Naive B cell (primary cell): ENCODE data around the gene NPNT. TPM values are rescaled to one million over a fixed set of nuclear protein-coding genes. Genes with fewer than 3 reads are reported as not detected.

Source experiments
- ATAC-seq, 2 donors: fragments of 150-1000 bp; cut with Tn5 transposase; 2 replicates each; pipeline ENCODE4 v1.10.0; 2021; ENCODE audit warnings: low read depth in 2 of 2, mild to moderate bottlenecking in 2 of 2, moderate library complexity in 2 of 2
- DNase-seq: peaks from one replicate; pipeline ENCODE4 v3.0.0; 2022
- H3K27ac Mint-ChIP-seq, 6 donors: one replicate each; pipeline ENCODE4 v1.8.0; 2020 to 2022; ENCODE audit warnings: mild to moderate bottlenecking in 6 of 6, mixed read lengths in 6 of 6, moderate library complexity in 5 of 6, inconsistent platforms in 2 of 6
- H3K27me3 Mint-ChIP-seq, 3 donors: one replicate each; pipeline ENCODE4 v1.8.0; 2021 to 2022; ENCODE audit warnings: mixed read lengths in 3 of 3, mild to moderate bottlenecking in 1 of 3
- H3K36me3 Mint-ChIP-seq, 2 donors: one replicate each; pipeline ENCODE4 v1.8.0; 2020 to 2022; ENCODE audit warnings: mixed read lengths in 2 of 2, inconsistent platforms in 1 of 2, mild to moderate bottlenecking in 1 of 2
- H3K4me1 Mint-ChIP-seq, 3 donors: one replicate each; pipeline ENCODE4 v1.8.0; 2020 to 2022; ENCODE audit warnings: mixed read lengths in 3 of 3, inconsistent platforms in 1 of 3, mild to moderate bottlenecking in 1 of 3, moderate library complexity in 1 of 3
- H3K4me3 Mint-ChIP-seq, 8 donors: one replicate each; pipeline ENCODE4 v1.8.0; 2020 to 2022; ENCODE audit warnings: mild to moderate bottlenecking in 8 of 8, mixed read lengths in 8 of 8, moderate library complexity in 8 of 8, inconsistent platforms in 2 of 8
- H3K9me3 Mint-ChIP-seq, 7 donors: one replicate each; pipeline ENCODE4 v1.8.0; 2020 to 2022; ENCODE audit warnings: mixed read lengths in 7 of 7, mild to moderate bottlenecking in 5 of 7, inconsistent platforms in 2 of 7, moderate library complexity in 1 of 7
- polyA plus RNA-seq, 6 donors: library from polyadenylated mRNA; unstranded; fragments of 300-500 nt; fragmentation: Illumina TruSeq; gene quantifications; one replicate each; pipeline ENCODE4 v1.2.3, GENCODE V29; 2021; ENCODE audit warnings: low read depth in 6 of 6

The NPNT gene
- polyA plus RNA-seq, 6 donors from 2014 or later, result not detected

DNA sequence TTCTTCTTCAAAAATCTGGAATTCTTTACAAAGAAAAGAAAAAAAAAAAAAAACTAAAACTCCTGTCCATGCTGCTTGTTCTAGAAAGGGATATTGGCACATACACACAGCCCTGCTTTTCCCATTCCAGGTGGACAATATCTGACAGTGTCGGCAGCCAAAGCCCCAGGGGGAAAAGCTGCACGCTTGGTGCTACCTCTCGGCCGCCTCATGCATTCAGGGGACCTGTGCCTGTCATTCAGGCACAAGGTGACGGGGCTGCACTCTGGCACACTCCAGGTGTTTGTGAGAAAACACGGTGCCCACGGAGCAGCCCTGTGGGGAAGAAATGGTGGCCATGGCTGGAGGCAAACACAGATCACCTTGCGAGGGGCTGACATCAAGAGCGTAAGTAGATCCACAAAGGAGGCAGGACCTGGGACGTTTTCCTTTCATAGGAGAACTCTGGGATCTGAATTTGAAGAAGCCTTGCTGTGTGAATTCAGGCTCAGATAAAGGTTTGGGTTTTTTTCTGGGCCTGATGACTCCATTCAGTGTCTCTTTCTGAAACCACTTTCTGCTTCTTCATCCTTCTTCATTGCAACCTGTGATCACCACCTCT lies 71.9 kb downstream of the NPNT start:
- peak overlapping the region in 1 of 8 donors; percentile 16 for H3K4me3 Mint-ChIP-seq
- no peak for DNase-seq

DNA sequence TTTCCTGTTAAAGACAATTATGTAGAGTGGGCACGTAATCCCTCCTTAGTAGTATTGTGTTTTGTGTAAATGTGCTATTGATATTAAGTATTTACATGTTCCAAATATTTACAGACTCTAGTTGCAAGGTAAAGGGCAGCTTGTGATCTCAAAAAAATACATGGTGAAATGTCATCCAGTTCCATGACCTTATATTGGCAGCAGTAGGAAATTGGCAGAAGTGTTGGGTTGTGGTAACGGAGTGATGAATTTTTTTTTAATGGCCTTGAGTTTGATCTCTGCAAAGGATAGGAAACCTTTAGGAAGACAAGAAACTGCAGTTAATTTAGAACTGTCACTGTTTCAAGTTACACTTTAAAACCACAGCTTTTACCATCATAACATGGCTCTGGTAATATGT lies 74.3 kb downstream of the NPNT start:
- H3K27me3 Mint-ChIP-seq, result peaks cover 0 to 5% (median 5%) of the 10 kb centered on the region in 3 donors
- no peak for DNase-seq
- no peak for ATAC-seq
- H3K4me3 Mint-ChIP-seq, result no peak overlapping the region
- H3K36me3 Mint-ChIP-seq, result no peaks in the 10 kb centered on the region
- H3K27ac Mint-ChIP-seq, result no peak overlapping the region
- H3K4me1 Mint-ChIP-seq, result no peaks in the 10 kb centered on the region
- peaks cover 0 to 6% (median 0%) of the 10 kb centered on the region in 7 donors for H3K9me3 Mint-ChIP-seq

More for the DNA sequence above, 71.9 kb downstream of the NPNT start:
- Mint-ChIP-seq H3K36me3 (no peaks in the 10 kb centered on the region), H3K27me3 (peaks cover 0 to 5% (median 4%) of the 10 kb centered on the region in 3 donors), H3K4me1 (no peaks in the 10 kb centered on the region), H3K27ac (no peak overlapping the region), H3K9me3 (peaks cover 0 to 3% (median 0%) of the 10 kb centered on the region in 7 donors)
- no peak for ATAC-seq

DNA sequence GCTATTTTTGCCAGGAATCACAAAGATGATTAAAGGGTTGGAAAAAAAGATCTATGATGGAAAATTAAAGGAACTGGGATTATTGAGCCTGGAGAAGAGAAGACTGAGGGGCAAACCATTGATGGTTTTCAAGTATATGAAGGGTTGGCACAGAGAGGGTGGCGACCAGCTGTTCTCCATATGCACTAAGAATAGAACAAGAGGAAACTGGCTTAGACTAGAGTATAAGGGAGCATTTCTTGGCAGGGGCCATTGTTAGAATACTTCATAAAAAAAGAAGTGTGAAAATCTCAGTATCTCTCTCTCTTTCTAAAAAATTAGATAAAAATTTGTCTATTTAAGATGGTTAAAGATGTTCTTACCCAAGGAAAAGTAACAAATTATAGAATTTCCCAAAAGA lies 75.1 kb downstream of the NPNT start:
- Mint-ChIP-seq H3K4me3 (no peak overlapping the region), H3K9me3 (peaks cover 0 to 6% (median 0%) of the 10 kb centered on the region in 7 donors), H3K36me3 (no peaks in the 10 kb centered on the region), H3K27ac (no peak overlapping the region), H3K4me1 (no peaks in the 10 kb centered on the region), H3K27me3 (peaks cover 0 to 5% (median 5%) of the 10 kb centered on the region in 3 donors)
- ATAC-seq, result no peak
- DNase-seq, result no peak

DNA sequence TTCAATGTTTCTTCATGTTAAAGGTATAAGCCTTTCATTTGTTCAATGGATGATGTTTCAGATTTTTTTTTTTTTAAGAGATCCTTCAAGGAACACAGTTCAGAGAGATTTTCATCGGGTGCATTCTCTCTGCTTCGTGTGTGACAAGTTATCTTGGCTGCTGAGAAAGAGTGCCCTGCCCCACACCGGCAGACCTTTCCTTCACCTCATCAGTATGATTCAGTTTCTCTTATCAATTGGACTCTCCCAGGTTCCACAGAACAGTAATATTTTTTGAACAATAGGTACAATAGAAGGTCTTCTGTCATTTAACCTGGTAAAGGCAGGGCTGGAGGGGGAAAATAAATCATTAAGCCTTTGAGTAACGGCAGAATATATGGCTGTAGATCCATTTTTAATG lies 75.8 kb downstream of the NPNT start:
- Mint-ChIP-seq H3K36me3 (no peaks in the 10 kb centered on the region), H3K4me1 (no peaks in the 10 kb centered on the region), H3K9me3 (peaks cover 0 to 6% (median 0%) of the 10 kb centered on the region in 7 donors), H3K4me3 (no peak overlapping the region), H3K27ac (no peak overlapping the region), H3K27me3 (peaks cover 0 to 5% (median 5%) of the 10 kb centered on the region in 3 donors)
- DNase-seq, result no peak
- no peak for ATAC-seq

DNA sequence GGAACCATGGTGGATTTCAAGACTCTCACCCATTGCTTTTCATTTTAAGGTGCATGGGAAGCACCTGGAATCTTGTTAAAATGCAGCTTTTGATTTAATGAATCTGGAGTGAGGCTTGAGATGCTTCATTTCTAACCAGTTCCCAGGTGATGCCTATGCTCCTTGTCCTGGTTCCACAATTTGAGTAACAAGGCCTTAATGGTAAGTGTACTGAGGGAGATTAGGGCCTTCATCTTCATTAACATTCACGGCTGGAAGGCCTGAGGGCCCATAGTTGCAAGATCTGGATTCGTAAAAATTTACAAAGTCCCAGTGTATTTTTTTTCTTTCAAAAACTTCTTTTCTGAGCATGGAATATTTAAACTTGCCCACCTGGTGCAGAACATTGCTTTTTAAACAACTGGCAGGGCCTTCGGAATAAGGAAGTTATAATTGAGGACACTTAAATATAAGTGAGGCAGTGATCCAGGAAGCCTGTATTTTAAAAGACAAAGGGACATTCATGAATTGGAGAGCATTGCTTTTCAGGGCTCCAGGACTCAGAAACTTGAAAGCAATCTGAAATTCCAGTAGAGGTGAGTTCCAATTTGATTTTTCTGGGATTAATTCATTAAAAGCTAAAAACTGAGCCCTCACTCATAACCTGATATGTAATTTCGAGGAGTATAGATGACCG lies 77.8 kb downstream of the NPNT start:
- no peak for ATAC-seq
- Mint-ChIP-seq H3K27me3 (peaks cover 0 to 5% (median 5%) of the 10 kb centered on the region in 3 donors), H3K9me3 (peaks cover 0 to 6% (median 3%) of the 10 kb centered on the region in 7 donors), H3K27ac (no peak overlapping the region), H3K4me1 (no peaks in the 10 kb centered on the region), H3K36me3 (no peaks in the 10 kb centered on the region), H3K4me3 (no peak overlapping the region)
- DNase-seq, result no peak

DNA sequence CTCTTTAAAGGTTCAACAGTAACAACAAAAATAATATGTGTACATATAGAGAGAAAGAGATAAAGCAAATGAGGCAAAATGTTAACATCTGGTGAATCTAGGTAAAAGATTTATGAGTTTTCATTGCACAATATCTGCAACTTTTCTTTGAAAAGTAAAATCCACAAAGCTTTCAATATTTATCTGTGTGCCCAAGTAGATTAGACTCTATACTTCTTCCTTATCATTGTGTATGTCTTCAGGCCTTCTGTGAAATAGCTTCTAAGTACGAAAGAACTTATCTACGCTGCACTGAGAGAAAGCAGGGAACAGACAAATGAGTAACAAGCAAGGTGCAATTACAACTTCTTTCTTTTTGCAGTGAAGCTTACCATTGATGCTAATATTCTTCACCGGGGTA lies 81.6 kb downstream of the NPNT start:
- peaks cover 0 to 5% (median 2%) of the 10 kb centered on the region in 3 donors for H3K27me3 Mint-ChIP-seq
- ATAC-seq (no peak), DNase-seq (no peak)
- no peaks in the 10 kb centered on the region for H3K36me3 Mint-ChIP-seq
- peaks cover 0 to 14% (median 8%) of the 10 kb centered on the region in 7 donors for H3K9me3 Mint-ChIP-seq
- no peaks in the 10 kb centered on the region for H3K4me1 Mint-ChIP-seq
- no peak overlapping the region for H3K27ac Mint-ChIP-seq
- H3K4me3 Mint-ChIP-seq, result no peak overlapping the region

DNA sequence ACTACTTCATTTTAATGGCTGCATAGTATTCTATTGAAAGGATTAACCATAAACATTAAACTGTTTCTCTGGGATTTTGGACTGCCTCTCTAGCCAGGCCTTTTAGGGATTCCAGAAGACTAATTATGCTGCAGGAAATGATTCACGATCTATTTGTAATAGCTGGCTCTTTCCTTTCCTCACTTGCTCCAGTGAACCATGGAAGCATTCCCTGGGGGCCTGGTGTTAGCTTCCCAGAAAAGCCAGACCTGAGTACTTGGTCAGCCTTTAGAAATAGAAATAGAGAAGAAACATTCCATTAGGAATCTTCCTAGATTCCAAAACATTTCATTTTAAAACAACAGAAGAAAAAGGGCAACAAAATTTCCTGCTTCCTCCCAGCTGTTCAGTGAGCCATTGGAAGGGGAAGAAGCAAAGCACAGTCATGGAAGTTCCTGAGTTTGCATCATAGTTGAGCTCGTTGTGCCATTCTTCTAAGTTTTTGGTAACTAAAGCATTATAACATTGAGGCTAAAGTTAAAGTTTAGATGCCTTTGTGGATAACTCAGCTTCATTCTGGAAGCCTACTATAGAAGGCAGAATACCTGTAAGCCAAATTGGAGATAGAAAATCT lies 83.5 kb downstream of the NPNT start:
- no peak for ATAC-seq
- peaks cover 0 to 20% (median 11%) of the 10 kb centered on the region in 7 donors for H3K9me3 Mint-ChIP-seq
- H3K27ac Mint-ChIP-seq, result no peak overlapping the region

DNA sequence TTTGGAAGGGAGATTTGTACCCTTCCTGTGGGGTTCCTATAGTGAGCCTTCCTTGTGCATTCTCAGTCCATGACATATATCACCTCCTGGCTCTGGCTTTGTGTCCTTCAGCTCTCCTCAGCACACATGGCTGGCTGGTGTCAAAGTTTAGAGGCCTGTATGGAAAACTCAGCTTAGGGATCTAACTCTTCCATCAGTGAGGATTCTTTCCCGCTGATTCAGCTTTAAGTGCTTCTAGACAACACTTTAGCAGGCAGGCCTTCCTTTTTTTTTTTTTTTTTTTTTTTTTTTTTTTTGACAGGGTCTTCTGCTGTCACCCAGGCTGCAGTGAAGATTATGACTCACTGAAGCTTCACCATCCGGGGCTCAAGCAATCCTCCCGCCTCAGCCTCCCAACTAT lies 84.2 kb downstream of the NPNT start:
- Mint-ChIP-seq H3K27ac (no peak overlapping the region), H3K27me3 (peaks cover 0 to 6% (median 0%) of the 10 kb centered on the region in 3 donors), H3K9me3 (peaks cover 0 to 24% (median 12%) of the 10 kb centered on the region in 7 donors), H3K4me1 (no peaks in the 10 kb centered on the region), H3K36me3 (no peaks in the 10 kb centered on the region), H3K4me3 (no peak overlapping the region)
- no peak for DNase-seq
- no peak for ATAC-seq

More for the DNA sequence above, 83.5 kb downstream of the NPNT start:
- no peaks in the 10 kb centered on the region for H3K4me1 Mint-ChIP-seq
- no peak for DNase-seq
- no peaks in the 10 kb centered on the region for H3K36me3 Mint-ChIP-seq
- no peak overlapping the region for H3K4me3 Mint-ChIP-seq
- peaks cover 0 to 6% (median 0%) of the 10 kb centered on the region in 3 donors for H3K27me3 Mint-ChIP-seq

DNA sequence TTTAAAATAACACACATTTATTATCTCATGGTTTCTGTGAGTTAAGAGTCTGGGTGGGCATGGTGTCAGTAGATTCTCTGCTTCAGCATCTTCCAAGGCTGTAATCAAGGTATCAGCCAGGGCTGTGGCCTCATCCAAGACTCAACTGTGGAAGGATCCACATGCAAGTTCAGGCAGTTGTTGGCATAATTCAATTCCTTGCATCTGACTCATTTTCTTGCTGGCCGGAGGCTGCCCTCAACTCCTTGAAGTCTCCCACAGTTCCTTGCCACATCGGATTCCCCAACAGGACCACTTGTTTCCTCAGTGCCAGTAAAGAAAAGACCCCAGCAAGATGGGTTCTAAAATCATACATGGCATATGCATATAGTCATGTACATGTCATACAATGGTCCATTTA lies 93.4 kb downstream of the NPNT start:
- Mint-ChIP-seq H3K4me3 (no peak overlapping the region), H3K4me1 (no peaks in the 10 kb centered on the region), H3K27ac (no peak overlapping the region), H3K9me3 (peaks cover 0 to 8% (median 2%) of the 10 kb centered on the region in 7 donors), H3K36me3 (no peaks in the 10 kb centered on the region), H3K27me3 (peaks cover 0 to 8% (median 0%) of the 10 kb centered on the region in 3 donors)
- DNase-seq (no peak), ATAC-seq (no peak)

DNA sequence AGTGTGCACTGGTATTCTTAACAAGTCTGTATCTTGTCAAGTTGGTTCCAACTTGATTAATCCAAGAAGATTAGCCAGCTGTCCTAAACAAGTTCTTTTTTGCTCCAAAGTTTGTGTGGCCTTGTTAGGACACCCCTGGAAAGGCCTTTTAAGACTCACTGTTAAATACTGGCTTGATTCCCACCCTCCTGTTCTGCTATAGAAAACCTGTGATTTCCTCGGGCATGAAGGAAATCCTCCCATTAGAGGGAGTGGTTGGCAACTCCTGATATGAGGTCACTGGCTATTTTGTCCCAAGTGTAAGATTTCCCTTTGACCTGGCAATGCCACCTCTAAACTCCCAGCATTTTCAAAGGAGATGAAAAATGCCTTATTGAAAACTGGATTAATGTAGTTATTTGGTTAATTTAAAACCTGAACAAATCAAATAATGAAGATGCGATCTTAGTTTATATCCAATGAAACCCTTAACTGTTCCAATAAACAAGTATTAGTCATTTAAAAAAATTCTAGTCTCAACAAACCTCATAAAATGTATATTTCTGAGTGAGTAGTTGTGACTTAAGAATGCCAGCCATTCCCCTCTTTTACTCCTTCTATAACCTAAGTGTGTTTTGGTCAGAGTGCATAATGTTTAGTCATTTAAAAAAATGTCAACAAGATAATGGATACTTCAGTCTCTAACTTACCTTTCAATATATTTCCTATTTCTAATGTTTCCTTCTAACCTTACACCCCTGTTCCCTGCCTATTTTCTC lies 94.4 kb downstream of the NPNT start:
- DNase-seq, result no peak

DNA sequence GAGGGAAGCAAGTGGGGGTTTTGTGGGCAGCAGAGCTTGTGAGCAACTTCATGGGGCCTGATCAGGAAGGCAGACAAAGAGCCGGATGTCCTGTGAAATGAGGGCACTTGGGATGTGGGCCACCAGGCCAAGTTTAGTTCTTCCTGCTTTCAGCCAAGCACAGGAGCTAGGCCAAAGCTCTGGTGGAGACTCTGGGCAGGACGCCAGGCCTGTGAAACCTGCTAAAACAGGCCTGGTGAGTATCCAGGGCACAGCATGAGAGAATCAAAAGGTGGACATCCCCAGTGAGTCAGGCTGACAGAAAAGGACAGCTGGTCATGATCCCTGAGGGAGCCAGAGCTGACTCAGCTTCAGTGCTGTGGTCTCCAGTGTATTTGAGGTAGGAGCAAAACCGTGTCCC lies 95.7 kb downstream of the NPNT start:
- H3K36me3 Mint-ChIP-seq, result no peaks in the 10 kb centered on the region
- no peak for ATAC-seq
- H3K4me3 Mint-ChIP-seq, result no peak overlapping the region
- no peak overlapping the region for H3K27ac Mint-ChIP-seq
- no peaks in the 10 kb centered on the region for H3K4me1 Mint-ChIP-seq
- DNase-seq, result no peak
- peaks cover 0 to 5% (median 0%) of the 10 kb centered on the region in 7 donors for H3K9me3 Mint-ChIP-seq
- H3K27me3 Mint-ChIP-seq, result peaks cover 0 to 8% (median 0%) of the 10 kb centered on the region in 3 donors

More for the DNA sequence above, 94.4 kb downstream of the NPNT start:
- no peak for ATAC-seq
- no peaks in the 10 kb centered on the region for H3K36me3 Mint-ChIP-seq
- peaks cover 0 to 8% (median 0%) of the 10 kb centered on the region in 3 donors for H3K27me3 Mint-ChIP-seq
- H3K27ac Mint-ChIP-seq, result no peak overlapping the region
- H3K4me3 Mint-ChIP-seq, result no peak overlapping the region
- peaks cover 0 to 7% (median 0%) of the 10 kb centered on the region in 7 donors for H3K9me3 Mint-ChIP-seq
- H3K4me1 Mint-ChIP-seq, result no peaks in the 10 kb centered on the region

DNA sequence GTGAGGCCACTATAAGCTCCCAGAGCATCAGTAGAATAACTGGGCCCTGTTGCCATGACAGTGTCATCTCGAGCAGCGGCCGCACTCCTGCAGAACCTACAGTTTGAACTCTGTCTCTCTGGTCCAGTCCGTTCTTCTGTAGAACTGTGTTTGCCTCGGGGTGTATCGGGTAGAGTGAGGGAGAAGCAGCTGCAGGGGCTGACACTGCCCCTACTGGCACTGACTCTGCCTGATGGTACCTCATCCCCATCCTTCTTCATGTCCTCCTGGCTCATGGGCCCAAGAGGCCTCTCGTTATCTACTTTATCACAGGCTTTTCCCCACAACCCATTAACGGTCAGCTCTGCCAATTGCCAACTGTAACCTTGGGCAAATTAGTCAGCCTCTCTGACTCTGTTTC lies 96.5 kb downstream of the NPNT start:
- DNase-seq, result no peak
- Mint-ChIP-seq H3K4me3 (no peak overlapping the region), H3K4me1 (no peaks in the 10 kb centered on the region), H3K27me3 (peaks cover 0 to 8% (median 0%) of the 10 kb centered on the region in 3 donors), H3K9me3 (peaks cover 0 to 5% (median 0%) of the 10 kb centered on the region in 7 donors), H3K27ac (no peak overlapping the region), H3K36me3 (no peaks in the 10 kb centered on the region)
- ATAC-seq, result no peak

DNA sequence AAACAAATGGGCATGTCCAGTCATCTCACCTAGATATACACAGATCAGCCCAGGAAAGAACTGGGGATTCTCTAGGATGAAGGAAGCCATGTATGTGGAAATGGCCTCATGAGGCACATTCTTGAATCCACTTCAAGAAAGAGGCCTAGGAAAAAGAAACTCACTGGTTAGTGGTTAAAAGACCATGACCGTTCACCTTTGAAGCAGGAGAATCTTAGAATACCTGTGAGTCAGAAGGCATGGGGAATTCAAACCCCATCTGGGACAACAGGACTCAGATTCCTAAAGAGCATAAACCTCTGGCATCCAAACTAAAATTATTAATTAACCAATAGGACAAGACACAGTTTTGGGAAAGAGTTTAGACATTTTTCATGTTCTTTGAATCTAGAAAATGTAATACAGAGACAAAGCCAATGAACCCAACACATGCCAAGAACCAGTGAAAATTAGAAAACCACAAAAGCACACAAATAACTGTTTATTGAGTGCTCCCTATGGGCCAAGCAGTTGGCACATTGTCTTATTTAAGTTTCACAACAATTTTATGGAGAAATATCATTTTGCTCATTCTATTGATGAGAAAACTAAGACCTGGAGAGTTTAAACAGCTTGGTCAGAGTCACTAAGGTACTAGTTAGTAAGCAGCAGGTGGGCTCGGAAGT lies 97.5 kb downstream of the NPNT start:
- ATAC-seq, result no peak
- H3K36me3 Mint-ChIP-seq, result no peaks in the 10 kb centered on the region
- H3K27me3 Mint-ChIP-seq, result peaks cover 0 to 8% (median 0%) of the 10 kb centered on the region in 3 donors
- no peak overlapping the region for H3K4me3 Mint-ChIP-seq
- no peak for DNase-seq
- H3K9me3 Mint-ChIP-seq, result peaks cover 0 to 5% (median 2%) of the 10 kb centered on the region in 7 donors
- H3K4me1 Mint-ChIP-seq, result no peaks in the 10 kb centered on the region
- no peak overlapping the region for H3K27ac Mint-ChIP-seq
